ENCODE data around the gene MYRIP. TPM values are rescaled to one million over a fixed set of nuclear protein-coding genes. Genes with fewer than 3 reads are reported as not detected.

The MYRIP gene
- total RNA-seq, 2 experiments from 2014 or later = not detected

GRCh38 chr3:40298075-40298474 lies 488.7 kb downstream of the MYRIP start:
- Mint-ChIP-seq H3K9me3 (ENCODE audit: low read depth) (no peaks in the 10 kb centered on the region), H3K36me3 (peaks cover 23% of the 10 kb centered on the region), H3K27me3 (no peaks in the 10 kb centered on the region), H3K27ac (no peak overlapping the region), H3K4me1 (no peaks in the 10 kb centered on the region), H3K4me3 (no peak overlapping the region)
- DNase-seq (no peak), ATAC-seq (no peak)
- CTCF ChIA-PET = interaction anchor here (1.9 kb wide), 1 partner anchor 106 kb away, joined by 5 read pairs; no protein-coding TSS in a partner anchor

GRCh38 chr3:40299130-40299720 lies 489.8 kb downstream of the MYRIP start:
- Mint-ChIP-seq H3K9me3 (ENCODE audit: low read depth) (no peaks in the 10 kb centered on the region), H3K27ac (no peak overlapping the region), H3K36me3 (peaks cover 20% of the 10 kb centered on the region), H3K4me1 (no peaks in the 10 kb centered on the region), H3K27me3 (no peaks in the 10 kb centered on the region), H3K4me3 (no peak overlapping the region)
- no peak for DNase-seq
- CTCF ChIA-PET = no interaction called here
- no peak for ATAC-seq

DNA sequence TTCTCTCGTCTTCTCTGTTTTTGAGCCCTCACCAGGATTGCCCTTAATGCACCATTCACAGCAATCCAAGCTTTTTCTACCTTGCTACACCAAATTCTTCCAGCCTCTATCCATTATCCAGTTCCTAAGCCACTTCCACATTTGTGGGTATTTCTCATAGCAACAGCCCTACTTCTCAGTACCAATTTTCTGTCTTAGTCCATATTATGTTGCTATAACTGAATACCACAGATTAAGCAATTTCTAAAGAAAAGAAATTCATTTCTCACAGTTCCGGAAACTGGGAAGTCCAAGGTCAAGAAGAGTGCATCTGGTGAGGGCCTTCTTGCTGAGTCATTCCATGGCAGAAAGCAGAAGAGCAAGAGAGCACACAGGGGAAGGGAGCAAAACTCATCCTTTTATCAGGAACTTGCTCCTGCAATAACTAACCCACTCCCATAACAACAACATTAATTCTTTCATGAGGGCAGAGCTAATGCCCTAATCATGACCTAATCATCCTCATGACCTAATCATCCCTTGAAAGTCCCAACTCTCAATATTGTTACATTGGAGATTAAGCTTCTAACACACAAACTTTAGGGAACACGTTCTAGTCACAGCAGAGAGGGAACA lies 490.4 kb downstream of the MYRIP start:
- CTCF ChIA-PET = interaction anchor here (1.1 kb wide), 1 partner anchor 9 kb away, joined by 4 read pairs; no protein-coding TSS in a partner anchor
- no peaks in the 10 kb centered on the region for H3K27me3 Mint-ChIP-seq
- DNase-seq (no peak), ATAC-seq (no peak)
- H3K4me3 Mint-ChIP-seq = no peak overlapping the region
- H3K4me1 Mint-ChIP-seq = no peaks in the 10 kb centered on the region
- no peaks in the 10 kb centered on the region for H3K9me3 Mint-ChIP-seq (ENCODE audit: low read depth)
- H3K36me3 Mint-ChIP-seq = peaks cover 20% of the 10 kb centered on the region
- no peak overlapping the region for H3K27ac Mint-ChIP-seq

- no peak for DNase-seq
- H3K36me3 Mint-ChIP-seq = peaks cover 13% of the 10 kb centered on the region
- CTCF ChIA-PET = no interaction called here
- no peak overlapping the region for H3K27ac Mint-ChIP-seq
- H3K4me1 Mint-ChIP-seq = no peaks in the 10 kb centered on the region
- no peaks in the 10 kb centered on the region for H3K27me3 Mint-ChIP-seq
- H3K4me3 Mint-ChIP-seq = no peak overlapping the region
- ATAC-seq = no peak
- no peaks in the 10 kb centered on the region for H3K9me3 Mint-ChIP-seq (ENCODE audit: low read depth)
These were observed 493.4 kb downstream of the MYRIP start for GRCh38 chr3:40302784-40303183.

GRCh38 chr3:40304352-40304751 lies 494.9 kb downstream of the MYRIP start:
- peaks cover 13% of the 10 kb centered on the region for H3K36me3 Mint-ChIP-seq
- no peak overlapping the region for H3K27ac Mint-ChIP-seq
- DNase-seq (no peak), ATAC-seq (no peak)
- CTCF ChIA-PET = interaction anchor here (0.6 to 2.1 kb wide), 2 partner anchors 13 to 1767 kb away, joined by 4 to 7 read pairs; no protein-coding TSS in a partner anchor
- no peaks in the 10 kb centered on the region for H3K27me3 Mint-ChIP-seq
- H3K4me1 Mint-ChIP-seq = peaks cover 7% of the 10 kb centered on the region
- H3K4me3 Mint-ChIP-seq = no peak overlapping the region
- H3K9me3 Mint-ChIP-seq (ENCODE audit: low read depth) = no peaks in the 10 kb centered on the region

DNA sequence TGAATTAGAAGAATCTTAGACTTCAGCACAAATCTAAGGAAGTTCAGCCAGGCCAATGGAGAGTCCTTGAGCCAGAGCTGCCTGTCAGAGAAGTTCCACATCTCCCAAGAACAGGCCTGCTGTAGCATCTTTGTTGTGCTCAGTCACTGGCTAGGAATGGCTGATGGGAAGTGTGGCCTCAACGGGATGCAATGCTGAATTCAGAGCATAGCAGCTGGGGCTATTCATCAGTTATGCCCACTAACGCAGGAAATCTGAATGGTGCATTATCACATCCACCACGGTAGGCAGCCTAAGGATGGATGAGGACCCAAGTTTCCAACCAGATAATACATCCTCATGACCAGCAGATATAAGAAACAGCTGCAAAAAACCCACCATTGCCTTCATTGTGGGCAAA lies 496.9 kb downstream of the MYRIP start:
- H3K27me3 Mint-ChIP-seq = no peaks in the 10 kb centered on the region
- no peaks in the 10 kb centered on the region for H3K9me3 Mint-ChIP-seq (ENCODE audit: low read depth)
- H3K27ac Mint-ChIP-seq = no peak overlapping the region
- no peak overlapping the region for H3K4me3 Mint-ChIP-seq
- ATAC-seq (no peak), DNase-seq (no peak)
- peaks cover 5% of the 10 kb centered on the region for H3K36me3 Mint-ChIP-seq
- H3K4me1 Mint-ChIP-seq = peaks cover 13% of the 10 kb centered on the region
- CTCF ChIA-PET = interaction anchor here (1.2 to 4.8 kb wide), 2 partner anchors 103 to 114 kb away, joined by 3 to 23 read pairs; no protein-coding TSS in a partner anchor

DNA sequence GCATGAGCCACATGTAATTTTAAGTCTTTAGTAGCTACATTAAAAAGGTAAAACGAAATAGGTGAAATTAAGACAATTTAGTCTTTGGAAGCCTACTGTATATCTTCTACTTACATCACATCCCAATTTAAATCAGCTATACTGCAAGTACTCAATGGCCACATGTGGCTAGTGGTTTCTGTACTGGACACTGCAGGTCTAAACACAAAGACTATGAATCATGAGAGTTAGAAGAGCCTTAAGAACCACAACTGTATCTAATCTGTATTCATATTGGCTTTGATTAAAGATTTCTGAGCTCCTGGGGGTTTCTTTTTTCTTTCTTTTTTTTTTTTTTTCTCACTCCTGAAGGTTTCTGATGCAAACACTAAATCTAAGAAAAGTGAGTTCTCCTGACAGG lies 497.8 kb downstream of the MYRIP start:
- no peak for DNase-seq
- ATAC-seq = no peak
- Mint-ChIP-seq H3K4me3 (no peak overlapping the region), H3K36me3 (peaks cover 12% of the 10 kb centered on the region), H3K9me3 (ENCODE audit: low read depth) (no peaks in the 10 kb centered on the region), H3K27me3 (no peaks in the 10 kb centered on the region), H3K4me1 (peaks cover 20% of the 10 kb centered on the region), H3K27ac (no peak overlapping the region)
- CTCF ChIA-PET = interaction anchor here (0.7 to 4.8 kb wide), 6 partner anchors 10 to 582 kb away, joined by 3 to 23 read pairs (median 3); no protein-coding TSS in a partner anchor

GRCh38 chr3:40308725-40309417 lies 499.5 kb downstream of the MYRIP start:
- Mint-ChIP-seq H3K4me1 (peaks cover 20% of the 10 kb centered on the region), H3K9me3 (ENCODE audit: low read depth) (no peaks in the 10 kb centered on the region), H3K4me3 (peak overlapping the region; percentile 98), H3K27ac (peak overlapping the region; percentile 99), H3K27me3 (no peaks in the 10 kb centered on the region), H3K36me3 (peaks cover 19% of the 10 kb centered on the region)
- no peak for ATAC-seq
- CTCF ChIA-PET = interaction anchor here (0.7 to 4.8 kb wide), 13 partner anchors 8 to 590 kb away, joined by 3 to 23 read pairs (median 3); partner anchors contain the start of gene ZNF619
- DNase-seq = no peak

DNA sequence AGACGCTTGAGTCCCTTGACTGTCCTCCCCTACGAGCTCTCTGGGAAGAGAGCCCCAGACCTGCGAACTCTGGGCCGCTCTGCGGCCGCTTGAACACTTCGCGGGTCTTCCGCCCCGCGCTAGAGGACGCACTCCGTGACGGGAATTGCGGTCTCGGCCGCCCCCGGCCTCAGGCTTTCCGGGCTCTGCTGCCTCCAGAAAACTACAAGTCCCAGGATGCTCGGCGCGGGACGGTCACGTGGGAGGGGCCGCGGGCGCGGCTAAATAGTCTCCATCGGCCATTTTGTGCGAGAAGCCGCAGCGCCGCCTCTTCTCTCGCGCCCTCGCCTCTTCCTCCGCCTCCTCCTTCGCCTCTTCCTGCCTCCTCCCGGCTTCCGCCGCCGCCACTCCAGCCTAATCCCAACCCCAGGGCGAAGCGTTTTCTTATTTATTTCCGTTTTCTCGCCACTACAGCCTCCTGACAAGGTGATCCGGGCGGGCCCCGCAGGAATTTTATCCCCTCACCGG lies 500.1 kb downstream of the MYRIP start, which contains the start of gene EIF1B:
TSS of gene EIF1B (plus strand) at position 290 of the 507 bp plus-strand sequence. CDS start 235 bp downstream, outside the sequence.
- peak; percentile 90 for ATAC-seq
- peak within 1 kb of the TSS; percentile 99 for H3K27ac Mint-ChIP-seq
- peak; percentile 98 for DNase-seq
- no peaks in the 10 kb centered on the region for H3K9me3 Mint-ChIP-seq (ENCODE audit: low read depth)
- CTCF ChIA-PET = interaction anchor here (0.7 to 4.8 kb wide), 12 partner anchors 8 to 591 kb away, joined by 3 to 23 read pairs (median 4); partner anchors contain the start of gene ZNF619
- peaks cover 19% of the 10 kb centered on the region for H3K36me3 Mint-ChIP-seq
- H3K4me1 Mint-ChIP-seq = peaks cover 20% of the 10 kb centered on the region
- H3K4me3 Mint-ChIP-seq = peak within 1 kb of the TSS; percentile 98
- H3K27me3 Mint-ChIP-seq = no peaks in the 10 kb centered on the region

All from activated CD8-positive, alpha-beta memory T cell treated with anti-CD3 and anti-CD28 coated beads, Interleukin-2, amount 10 ng/mL, durations not matched to agents 7 days and 5 days (primary cell).